OCI-M2 (cell line): ENCODE measurements around the gene MAN2A2.
"Not testable (repeated sequence)": the region's sequence is repeated elsewhere in the genome, so short reads cannot be mapped to it uniquely, and the experiment has no call there.

Source experiments
- DNase-seq: peaks from one replicate; lab custom pipeline; 2025; ENCODE audit not compliant: unreplicated experiment; lab: John Stamatoyannopoulos, UW

The MAN2A2 gene

GRCh38 chr15:90903733-90904536, 833 bp downstream of the MAN2A2 start:
- no peak for DNase-seq

- no peak for DNase-seq
Observed at GRCh38 chr15:90904746-90905145, 1.6 kb downstream of the MAN2A2 start.

GRCh38 chr15:90905306-90906180, 2.4 kb downstream of the MAN2A2 start:
- DNase-seq, result no peak

- DNase-seq, result no peak
Observed at GRCh38 chr15:90906181-90906849, 3.2 kb downstream of the MAN2A2 start.

- DNase-seq, result no peak
Observed at GRCh38 chr15:90907051-90907660, 4.1 kb downstream of the MAN2A2 start.

- DNase-seq, result no peak
Observed at GRCh38 chr15:90907838-90908507, 4.9 kb downstream of the MAN2A2 start.

GRCh38 chr15:90909449-90909848, 6.3 kb downstream of the MAN2A2 start:
- DNase-seq, result not testable (repeated sequence)

- DNase-seq, result no peak
Observed at GRCh38 chr15:90909976-90910375, 6.9 kb downstream of the MAN2A2 start.

GRCh38 chr15:90910441-90911301, 7.6 kb downstream of the MAN2A2 start:
- no peak for DNase-seq

- no peak for DNase-seq
Observed at GRCh38 chr15:90911302-90911623, 8.2 kb downstream of the MAN2A2 start.

- no peak for DNase-seq
Observed at GRCh38 chr15:90911906-90912769, 9.0 kb downstream of the MAN2A2 start.

GRCh38 chr15:90912770-90913075, 9.6 kb downstream of the MAN2A2 start:
- no peak for DNase-seq

- DNase-seq, result no peak
Observed at GRCh38 chr15:90913398-90913944, 10.4 kb downstream of the MAN2A2 start.

- no peak for DNase-seq
Observed at GRCh38 chr15:90914305-90915080, 11.4 kb downstream of the MAN2A2 start.

GRCh38 chr15:90915216-90915807, 12.2 kb downstream of the MAN2A2 start:
- DNase-seq, result no peak

GRCh38 chr15:90915808-90916440, 12.8 kb downstream of the MAN2A2 start:
- no peak for DNase-seq

- no peak for DNase-seq
Observed at GRCh38 chr15:90916461-90916860, 13.4 kb downstream of the MAN2A2 start.
